Cerebellar cortex (tissue), 1 donor: ENCODE data around the gene DNAJB7.
"Not testable (repeated sequence)": the region's sequence is repeated elsewhere in the genome, so short reads cannot be mapped to it uniquely, and the experiment has no call there.

Source experiments
- DNase-seq: peaks from one replicate; pipeline ENCODE4 v3.0.0-alpha.2; 2015; ENCODE audit warnings: low spot score

DNAJB7 gene

GRCh38 chr22:40844951-40845350 lies 17.0 kb downstream of the DNAJB7 start:
- DNase-seq: no peak

- no peak for DNase-seq
Measured at GRCh38 chr22:40838486-40838885, 23.4 kb downstream of the DNAJB7 start.

DNA sequence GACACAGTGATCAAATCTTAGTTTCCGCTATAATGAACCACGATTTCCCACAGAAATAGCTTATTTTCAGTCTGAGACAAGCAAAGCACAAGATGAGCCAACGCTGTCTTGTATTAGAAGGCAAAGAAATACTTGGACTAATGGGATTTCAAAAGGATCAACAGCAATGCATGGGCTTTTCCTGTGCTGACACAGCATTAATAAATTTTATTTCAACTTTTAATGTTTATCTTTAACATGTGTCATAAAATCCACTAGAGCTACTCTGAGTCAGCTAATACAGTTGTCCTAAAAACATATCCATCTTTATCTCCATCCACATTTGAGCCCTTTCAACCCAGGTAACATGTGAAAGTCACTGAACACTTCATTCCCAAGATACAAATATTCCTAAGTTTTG lies 27.3 kb downstream of the DNAJB7 start:
- no peak for DNase-seq

- no peak for DNase-seq
Measured at GRCh38 chr22:40829131-40829530, 32.8 kb downstream of the DNAJB7 start.

GRCh38 chr22:40826984-40827741 lies 34.8 kb downstream of the DNAJB7 start:
- DNase-seq: no peak

DNA sequence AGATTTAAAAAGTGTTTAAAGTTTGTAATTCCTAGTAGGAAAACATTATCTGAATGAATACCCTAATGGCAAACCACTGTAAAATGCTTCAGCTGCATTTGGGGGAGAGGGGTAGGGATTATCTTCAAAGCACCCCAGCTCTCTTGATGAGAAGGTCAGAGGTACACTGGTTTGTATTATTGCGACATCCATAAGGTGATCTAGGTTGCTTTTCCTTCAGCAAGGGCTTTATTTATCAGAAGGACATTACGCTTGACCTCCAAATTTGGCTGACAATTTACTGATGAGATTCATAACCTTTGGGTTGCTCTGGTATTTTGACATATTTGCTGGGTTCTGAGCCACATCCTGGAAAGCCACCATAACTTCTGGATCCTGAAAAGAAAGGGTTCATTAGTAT lies 35.6 kb downstream of the DNAJB7 start:
- DNase-seq: not testable (repeated sequence)

GRCh38 chr22:40823426-40823825 lies 38.5 kb downstream of the DNAJB7 start:
- no peak for DNase-seq

GRCh38 chr22:40819599-40820140 lies 42.2 kb downstream of the DNAJB7 start:
- DNase-seq: no peak

- peak; percentile 93 for DNase-seq
Measured at GRCh38 chr22:40818747-40819598, 42.9 kb downstream of the DNAJB7 start, which contains the start of gene SLC25A17. Gene SLC25A17 (minus strand): TSS chr22:40819346. CDS start chr22:40819248, 98 bp downstream.

DNA sequence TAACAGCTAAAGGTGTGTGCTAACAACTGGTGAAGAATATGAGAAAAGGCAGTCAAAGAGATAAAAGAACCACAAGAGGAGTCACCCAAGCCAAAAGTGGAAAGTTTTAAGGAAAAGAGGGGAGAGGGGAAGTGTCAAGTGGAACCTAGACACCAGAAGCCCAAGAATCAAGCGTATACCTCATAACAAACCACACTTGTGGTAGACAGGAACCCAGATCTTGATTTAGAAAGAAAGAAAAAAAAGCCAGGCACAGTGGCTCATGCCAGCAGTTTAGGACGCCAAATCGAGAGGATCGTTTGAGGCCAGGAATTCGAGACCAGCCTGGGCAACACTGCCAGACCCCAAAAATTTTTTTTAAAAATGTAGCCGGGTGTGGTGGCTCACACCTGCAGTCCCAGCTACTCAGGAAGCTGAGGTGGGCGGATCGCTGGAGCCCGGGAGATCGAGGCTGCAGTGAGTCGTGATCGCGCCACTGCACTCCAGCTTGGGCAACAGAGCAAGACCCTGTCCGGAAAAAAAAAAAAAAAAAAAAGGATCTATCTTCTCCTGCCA lies 43.6 kb downstream of the DNAJB7 start:
- DNase-seq: no peak

GRCh38 chr22:40817737-40818136 lies 44.2 kb downstream of the DNAJB7 start:
- DNase-seq: no peak

- DNase-seq: no peak
Measured at GRCh38 chr22:40813912-40814315, 48.0 kb downstream of the DNAJB7 start.
